Measurements from ENCODE around the gene GALT.
A peak's percentile ranks its signal among the peaks of the same experiment; 100 is the strongest.

GALT gene

GRCh38 chr9:34662526-34663302 is 16.2 kb downstream of the GALT start, which contains the start of gene CCL27:
Gene CCL27 (minus strand): TSS chr9:34662657. CDS start chr9:34662633, 24 bp downstream.
- Histone ChIP-seq H3K27me3 (ENCODE audit: insufficient read depth, insufficient read length) (no peaks in the 10 kb centered on the region), H3K36me3 (ENCODE audit: insufficient read depth, insufficient read length, low read length) (peaks cover 16% of the 10 kb centered on the region), H3K9ac (ENCODE audit: insufficient read length, low read depth) (no peak within 1 kb of the TSS), H3K4me1 (ENCODE audit: insufficient read depth, insufficient read length) (peaks cover 4% of the 10 kb centered on the region), H3K9me3 (ENCODE audit: insufficient read depth, low read length) (no peaks in the 10 kb centered on the region), H3K4me3 (ENCODE audit: insufficient read length, low read depth) (no peak within 1 kb of the TSS)
- DNase-seq (ENCODE audit: low read depth, low spot score): no peak
- TF ChIP-seq SUZ12 (IDR thresholded peaks at IDR 0.05; ENCODE audit: extremely low read depth, insufficient read depth, insufficient read length) (no peak), ZNF274 (IDR thresholded peaks at IDR 0.05; ENCODE audit: low read depth, low read length) (no peak), YY1 (IDR thresholded peaks at IDR 0.05; ENCODE audit: insufficient read depth, insufficient read length) (no peak)

GRCh38 chr9:34663303-34663605 is 16.8 kb downstream of the GALT start:
- TF ChIP-seq YY1 (IDR thresholded peaks at IDR 0.05; ENCODE audit: insufficient read depth, insufficient read length) (no peak), ZNF274 (IDR thresholded peaks at IDR 0.05; ENCODE audit: low read depth, low read length) (no peak), SUZ12 (IDR thresholded peaks at IDR 0.05; ENCODE audit: extremely low read depth, insufficient read depth, insufficient read length) (no peak)
- H3K9ac ChIP-seq (ENCODE audit: insufficient read length, low read depth): no peak overlapping the region
- H3K4me3 ChIP-seq (ENCODE audit: insufficient read length, low read depth): no peak overlapping the region
- H3K4me1 ChIP-seq (ENCODE audit: insufficient read depth, insufficient read length): peaks cover 4% of the 10 kb centered on the region
- no peaks in the 10 kb centered on the region for H3K27me3 ChIP-seq (ENCODE audit: insufficient read depth, insufficient read length)
- no peak for DNase-seq (ENCODE audit: low read depth, low spot score)
- peaks cover 21% of the 10 kb centered on the region for H3K36me3 ChIP-seq (ENCODE audit: insufficient read depth, insufficient read length, low read length)
- peaks cover 3% of the 10 kb centered on the region; the same call in 1 of the 2 replicates for H3K9me3 ChIP-seq (ENCODE audit: insufficient read depth, low read length)

- DNase-seq (ENCODE audit: low read depth, low spot score): peak; percentile 78
- peak overlapping the region; percentile 85 for H3K9ac ChIP-seq (ENCODE audit: insufficient read length, low read depth)
- peaks cover 30% of the 10 kb centered on the region for H3K36me3 ChIP-seq (ENCODE audit: insufficient read depth, insufficient read length, low read length)
- peak overlapping the region; percentile 57 for H3K4me3 ChIP-seq (ENCODE audit: insufficient read length, low read depth)
- TF ChIP-seq ZNF274 (IDR thresholded peaks at IDR 0.05; ENCODE audit: low read depth, low read length): no peak
- TF ChIP-seq SUZ12 (IDR thresholded peaks at IDR 0.05; ENCODE audit: extremely low read depth, insufficient read depth, insufficient read length): no peak
- no peak for TF ChIP-seq YY1 (IDR thresholded peaks at IDR 0.05; ENCODE audit: insufficient read depth, insufficient read length)
- H3K27me3 ChIP-seq (ENCODE audit: insufficient read depth, insufficient read length): no peaks in the 10 kb centered on the region
- H3K4me1 ChIP-seq (ENCODE audit: insufficient read depth, insufficient read length): peaks cover 4% of the 10 kb centered on the region
- H3K9me3 ChIP-seq (ENCODE audit: insufficient read depth, low read length): peaks cover 10% of the 10 kb centered on the region; the same call in 1 of the 2 replicates
These were observed 18.0 kb downstream of the GALT start for GRCh38 chr9:34664281-34665066.

GRCh38 chr9:34665067-34665380 is 18.5 kb downstream of the GALT start:
- Histone ChIP-seq H3K36me3 (ENCODE audit: insufficient read depth, insufficient read length, low read length) (peaks cover 31% of the 10 kb centered on the region), H3K27me3 (ENCODE audit: insufficient read depth, insufficient read length) (no peaks in the 10 kb centered on the region), H3K9ac (ENCODE audit: insufficient read length, low read depth) (peak overlapping the region; percentile 85), H3K9me3 (ENCODE audit: insufficient read depth, low read length) (peaks cover 15% of the 10 kb centered on the region; the same call in 1 of the 2 replicates), H3K4me1 (ENCODE audit: insufficient read depth, insufficient read length) (peaks cover 4% of the 10 kb centered on the region), H3K4me3 (ENCODE audit: insufficient read length, low read depth) (peak overlapping the region; percentile 57)
- no peak for DNase-seq (ENCODE audit: low read depth, low spot score)
- TF ChIP-seq ZNF274 (IDR thresholded peaks at IDR 0.05; ENCODE audit: low read depth, low read length): no peak
- TF ChIP-seq SUZ12 (IDR thresholded peaks at IDR 0.05; ENCODE audit: extremely low read depth, insufficient read depth, insufficient read length): no peak
- no peak for TF ChIP-seq YY1 (IDR thresholded peaks at IDR 0.05; ENCODE audit: insufficient read depth, insufficient read length)

- TF ChIP-seq SUZ12 (IDR thresholded peaks at IDR 0.05; ENCODE audit: extremely low read depth, insufficient read depth, insufficient read length) (no peak), ZNF274 (IDR thresholded peaks at IDR 0.05; ENCODE audit: low read depth, low read length) (no peak), YY1 (IDR thresholded peaks at IDR 0.05; ENCODE audit: insufficient read depth, insufficient read length) (no peak)
- DNase-seq (ENCODE audit: low read depth, low spot score): peak; percentile 81
- H3K9me3 ChIP-seq (ENCODE audit: insufficient read depth, low read length): peaks cover 21% of the 10 kb centered on the region; the same call in 1 of the 2 replicates
- H3K36me3 ChIP-seq (ENCODE audit: insufficient read depth, insufficient read length, low read length): peaks cover 29% of the 10 kb centered on the region
- H3K9ac ChIP-seq (ENCODE audit: insufficient read length, low read depth): peak overlapping the region; percentile 93
- H3K4me3 ChIP-seq (ENCODE audit: insufficient read length, low read depth): peak overlapping the region; percentile 84
- H3K27me3 ChIP-seq (ENCODE audit: insufficient read depth, insufficient read length): no peaks in the 10 kb centered on the region
- peaks cover 4% of the 10 kb centered on the region for H3K4me1 ChIP-seq (ENCODE audit: insufficient read depth, insufficient read length)
These were observed 19.1 kb downstream of the GALT start for GRCh38 chr9:34665381-34666250.

GRCh38 chr9:34669809-34670562 is 23.5 kb downstream of the GALT start:
- no peak overlapping the region for H3K9ac ChIP-seq (ENCODE audit: insufficient read length, low read depth)
- H3K36me3 ChIP-seq (ENCODE audit: insufficient read depth, insufficient read length, low read length): peaks cover 29% of the 10 kb centered on the region
- H3K9me3 ChIP-seq (ENCODE audit: insufficient read depth, low read length): peaks cover 21% of the 10 kb centered on the region; the same call in 1 of the 2 replicates
- H3K4me3 ChIP-seq (ENCODE audit: insufficient read length, low read depth): no peak overlapping the region
- H3K27me3 ChIP-seq (ENCODE audit: insufficient read depth, insufficient read length): no peaks in the 10 kb centered on the region
- TF ChIP-seq ZNF274 (IDR thresholded peaks at IDR 0.05; ENCODE audit: low read depth, low read length) (no peak), SUZ12 (IDR thresholded peaks at IDR 0.05; ENCODE audit: extremely low read depth, insufficient read depth, insufficient read length) (no peak), YY1 (IDR thresholded peaks at IDR 0.05; ENCODE audit: insufficient read depth, insufficient read length) (no peak)
- no peak for DNase-seq (ENCODE audit: low read depth, low spot score)
- no peaks in the 10 kb centered on the region for H3K4me1 ChIP-seq (ENCODE audit: insufficient read depth, insufficient read length)

Data from NT2/D1 (cell line).